GM18507 (cell line): ENCODE measurements around the gene CHN2.

Experiments used
- DNase-seq: peaks from one replicate; pipeline ENCODE4 v3.0.0; 2011; ENCODE audit warnings: low read depth; ENCODE audit not compliant: insufficient read length; ENCODE audit errors: extremely low spot score
- FAIRE-seq: peaks from 2 replicates; lab custom pipeline; 2011; peaks lifted over from hg19 to GRCh38; lab: Jason Lieb, UNC

The CHN2 gene

GRCh38 chr7:29297194-29297890 lies 102.8 kb downstream of the CHN2 start:
- DNase-seq (no peak), FAIRE-seq (no peak)

GRCh38 chr7:29299086-29299485 lies 104.5 kb downstream of the CHN2 start:
- DNase-seq (no peak), FAIRE-seq (no peak)

- FAIRE-seq: no peak
- DNase-seq: no peak
Observed at GRCh38 chr7:29300026-29300480, 105.5 kb downstream of the CHN2 start.

- FAIRE-seq (no peak), DNase-seq (no peak)
Observed at GRCh38 chr7:29300649-29301048, 106.1 kb downstream of the CHN2 start.

DNA sequence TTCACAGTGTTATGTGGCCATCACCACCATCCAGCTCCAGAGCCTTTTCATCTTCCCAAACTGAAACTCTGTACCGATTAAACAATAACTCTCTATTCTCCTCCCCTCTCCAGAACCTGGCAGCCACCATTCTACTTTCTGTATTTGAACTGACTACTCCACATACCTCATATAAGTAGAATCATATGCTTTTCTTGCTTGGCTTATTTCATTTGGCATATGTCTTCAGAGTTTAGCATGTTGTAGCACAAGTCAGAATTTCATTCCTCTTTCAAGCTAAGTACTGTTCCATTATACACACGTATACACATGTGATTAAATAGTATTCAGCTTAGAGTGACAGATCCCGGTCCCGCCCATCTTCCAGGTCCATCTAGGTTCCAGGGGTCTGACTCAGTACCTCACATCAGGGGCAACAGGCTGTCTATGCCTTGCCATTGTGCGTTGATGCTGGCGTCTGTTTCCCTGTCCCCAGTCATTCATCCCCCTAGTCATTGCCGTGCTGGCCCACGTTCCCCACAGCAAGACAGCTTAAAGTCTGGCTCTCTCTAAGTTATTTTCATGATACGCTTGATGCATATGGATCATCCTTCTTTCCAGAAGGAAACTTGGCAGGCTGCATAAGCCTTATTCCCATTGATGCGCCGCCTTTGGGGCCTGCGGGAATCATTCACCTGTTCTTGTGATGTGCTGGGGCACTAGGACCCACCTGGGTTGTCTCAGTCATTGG lies 108.3 kb downstream of the CHN2 start:
- FAIRE-seq: no peak
- DNase-seq: no peak

- FAIRE-seq: no peak
- no peak for DNase-seq
Observed at GRCh38 chr7:29304756-29305155, 110.2 kb downstream of the CHN2 start.

GRCh38 chr7:29306319-29306991 lies 111.9 kb downstream of the CHN2 start:
- FAIRE-seq (no peak), DNase-seq (no peak)

GRCh38 chr7:29308424-29308823 lies 113.8 kb downstream of the CHN2 start:
- DNase-seq (no peak), FAIRE-seq (no peak)

- DNase-seq: no peak
Observed at GRCh38 chr7:29309041-29309854, 114.7 kb downstream of the CHN2 start.

GRCh38 chr7:29310625-29311024 lies 116.0 kb downstream of the CHN2 start:
- DNase-seq (no peak), FAIRE-seq (no peak)

More at GRCh38 chr7:29309041-29309854, 114.7 kb downstream of the CHN2 start:
- no peak for FAIRE-seq

DNA sequence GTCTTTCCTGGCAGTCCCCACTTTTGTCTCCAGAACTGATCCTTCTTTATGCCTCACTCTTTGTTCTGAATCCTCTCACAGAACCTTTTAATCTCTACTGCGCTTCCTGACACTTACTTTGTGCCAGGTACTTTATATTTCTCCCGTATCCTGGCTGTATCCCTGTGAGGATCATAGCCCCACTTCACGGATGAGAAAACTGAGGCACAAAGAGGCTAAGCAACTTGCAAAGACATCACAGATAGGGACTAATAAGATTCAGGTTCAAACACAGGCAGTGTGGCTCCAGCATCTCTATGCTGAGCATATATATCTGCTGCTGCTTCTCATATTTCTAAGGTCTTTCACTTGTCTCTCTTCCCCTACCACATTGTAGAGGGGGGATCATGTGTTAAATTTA lies 116.7 kb downstream of the CHN2 start:
- DNase-seq: no peak
- FAIRE-seq: no peak

GRCh38 chr7:29314148-29314547 lies 119.6 kb downstream of the CHN2 start:
- FAIRE-seq: no peak
- DNase-seq: no peak

DNA sequence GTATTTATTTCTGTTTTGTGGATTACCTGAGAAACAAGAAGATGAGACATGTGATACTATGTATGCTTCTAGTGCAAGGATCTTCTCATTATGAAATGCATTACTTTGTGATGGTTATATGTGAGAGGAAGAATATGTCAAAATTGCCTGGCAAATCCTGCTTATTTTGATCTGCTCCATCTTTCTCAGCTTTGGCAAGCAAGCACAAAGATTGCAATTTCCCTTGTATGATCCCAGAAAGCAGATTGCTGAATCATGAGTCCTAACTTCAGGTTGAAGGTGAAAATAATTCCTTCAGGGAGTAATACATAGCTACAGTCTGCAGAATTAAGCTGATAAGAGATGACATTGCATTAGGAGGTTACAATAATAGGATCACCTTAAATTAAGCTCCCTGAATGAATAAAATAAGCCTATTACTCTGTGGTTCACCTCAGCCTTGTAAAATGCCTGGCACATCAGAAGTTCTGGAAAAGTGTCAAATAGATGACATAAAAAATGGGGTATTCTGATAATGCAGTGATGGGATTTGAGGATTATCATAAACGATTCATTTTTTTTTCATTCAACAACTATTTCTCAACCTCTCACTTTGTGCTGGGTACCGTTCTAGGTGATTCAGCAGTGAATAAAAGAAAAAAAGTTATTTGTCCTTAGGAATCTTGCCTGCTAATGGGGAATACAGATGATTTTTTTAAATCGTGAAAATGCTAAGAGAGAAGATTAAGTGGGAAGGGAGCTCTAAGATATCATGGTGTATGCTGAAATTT lies 120.7 kb downstream of the CHN2 start:
- no peak for FAIRE-seq
- DNase-seq: no peak

DNA sequence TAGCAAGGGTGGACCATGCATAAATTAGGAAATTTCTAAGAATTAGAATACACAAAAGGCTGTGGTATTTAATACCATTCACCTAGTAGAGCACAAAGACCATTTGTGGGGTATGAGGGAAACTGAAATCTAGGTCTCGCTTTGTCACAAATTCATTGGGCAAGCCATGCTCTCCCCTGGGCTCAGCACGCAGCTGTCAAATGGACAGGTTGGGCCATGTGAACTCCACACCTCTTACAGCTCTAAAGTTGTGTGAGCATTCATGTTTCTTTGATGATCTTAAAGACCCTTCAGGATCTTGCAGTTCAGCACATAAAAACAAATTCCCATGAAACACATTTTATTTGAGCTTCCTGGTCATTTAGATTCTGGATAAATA lies 121.3 kb downstream of the CHN2 start:
- DNase-seq (no peak), FAIRE-seq (no peak)

GRCh38 chr7:29316926-29317325 lies 122.4 kb downstream of the CHN2 start:
- DNase-seq (no peak), FAIRE-seq (no peak)

DNA sequence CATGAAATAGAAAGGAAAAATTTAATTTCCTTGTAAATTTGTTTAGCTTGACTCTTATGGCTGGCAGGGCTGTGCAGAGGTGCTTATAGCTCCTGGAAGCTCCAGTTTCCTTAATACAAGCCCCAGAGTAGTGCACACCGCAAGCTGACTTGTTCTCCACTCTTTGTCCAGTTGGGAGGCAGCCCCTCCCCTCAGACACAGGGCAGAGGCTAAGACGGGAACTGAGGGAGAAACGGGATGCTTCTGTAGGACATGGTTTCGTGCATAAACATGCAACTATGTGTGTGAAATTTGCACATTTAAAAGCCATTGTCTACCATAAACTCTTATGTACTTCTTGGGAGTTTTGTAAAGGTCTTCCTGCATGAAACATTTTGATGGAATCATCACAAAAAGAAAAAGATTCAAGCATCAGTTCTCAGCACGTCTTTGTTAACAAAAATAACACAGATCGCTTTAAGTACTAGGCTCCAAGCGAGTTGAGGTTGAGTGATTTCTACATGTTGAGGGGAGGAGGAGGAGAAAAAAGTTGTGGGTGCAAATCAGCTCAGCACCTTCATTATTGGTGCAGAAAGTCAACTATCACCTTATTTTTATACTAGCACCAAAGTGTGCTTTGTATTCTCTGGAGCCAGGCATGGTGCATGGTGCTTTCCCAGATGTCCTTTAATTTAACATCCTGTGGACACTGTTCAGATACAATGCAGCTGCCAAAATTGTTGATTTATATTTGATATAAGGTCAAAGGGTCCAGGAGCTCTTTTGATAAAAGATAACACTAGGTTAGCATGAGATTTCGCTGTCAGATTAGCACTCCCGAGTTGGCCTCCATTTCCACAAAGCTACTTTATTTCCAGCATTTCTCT lies 124.5 kb downstream of the CHN2 start:
- DNase-seq: no peak

DNA sequence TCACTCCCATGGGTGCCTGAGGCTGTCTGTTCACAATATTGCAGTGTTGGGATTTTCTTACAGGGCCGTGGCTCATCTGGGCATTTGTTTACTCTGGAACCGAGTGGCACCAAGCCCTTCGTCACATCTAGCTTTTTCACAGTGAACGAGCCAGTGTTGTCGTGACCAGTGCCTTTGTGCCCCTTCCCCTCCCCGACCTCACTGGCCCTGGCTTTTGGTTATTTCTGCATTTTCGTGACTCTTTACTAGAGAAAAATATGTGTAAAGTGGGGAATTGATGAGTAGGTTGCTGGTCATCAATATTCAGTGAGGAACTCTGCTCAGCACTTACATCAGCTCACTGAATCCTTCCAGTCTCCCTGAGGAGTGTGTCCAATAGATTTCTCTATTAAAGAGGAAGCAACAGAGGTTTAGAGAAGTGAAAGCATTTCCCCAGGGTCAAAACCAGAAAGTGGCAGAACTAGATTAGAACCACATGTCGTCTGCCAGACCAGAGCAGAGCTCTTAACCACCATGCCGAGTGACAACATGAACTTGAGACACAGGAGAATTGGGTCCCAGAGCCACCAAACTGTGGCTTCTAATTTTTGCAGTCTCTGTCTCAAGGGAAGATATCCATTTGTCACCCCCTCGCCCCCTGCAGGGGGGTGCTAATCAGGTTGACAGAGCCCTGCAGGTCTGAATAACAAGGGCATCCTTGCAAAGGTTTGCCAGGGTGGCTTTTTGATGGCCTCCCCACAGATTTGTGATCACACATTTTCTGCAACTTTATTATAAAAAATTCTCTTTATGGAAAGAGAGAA lies 125.3 kb downstream of the CHN2 start:
- FAIRE-seq (peak; percentile 24), DNase-seq (no peak)

More for the DNA sequence above, 124.5 kb downstream of the CHN2 start:
- FAIRE-seq: no peak
